ENCODE measurements around the gene CMTM4. TPM values are rescaled to one million over a fixed set of nuclear protein-coding genes. Genes with fewer than 3 reads are reported as not detected.

The CMTM4 gene
- total and polyA plus RNA-seq, 12 donors = 4.5 to 14.6 (median 11.7) TPM

GRCh38 chr16:66588981-66589713 is 107.4 kb downstream of the CMTM4 start:
- Histone ChIP-seq H3K9me3 (peaks cover 0 to 3% (median 0%) of the 10 kb centered on the region in 11 donors), H3K4me1 (peaks cover 0 to 50% (median 26%) of the 10 kb centered on the region in 9 donors), H3K27ac (no peak overlapping the region), H3K4me3 (no peak overlapping the region), H3K36me3 (no peaks in the 10 kb centered on the region), H3K27me3 (no peaks in the 10 kb centered on the region)
- WGBS, 2 donors = 95 to 98% methylated on average over 8 of the region's 8 CpGs
- TF ChIP-seq, protein P1, sequence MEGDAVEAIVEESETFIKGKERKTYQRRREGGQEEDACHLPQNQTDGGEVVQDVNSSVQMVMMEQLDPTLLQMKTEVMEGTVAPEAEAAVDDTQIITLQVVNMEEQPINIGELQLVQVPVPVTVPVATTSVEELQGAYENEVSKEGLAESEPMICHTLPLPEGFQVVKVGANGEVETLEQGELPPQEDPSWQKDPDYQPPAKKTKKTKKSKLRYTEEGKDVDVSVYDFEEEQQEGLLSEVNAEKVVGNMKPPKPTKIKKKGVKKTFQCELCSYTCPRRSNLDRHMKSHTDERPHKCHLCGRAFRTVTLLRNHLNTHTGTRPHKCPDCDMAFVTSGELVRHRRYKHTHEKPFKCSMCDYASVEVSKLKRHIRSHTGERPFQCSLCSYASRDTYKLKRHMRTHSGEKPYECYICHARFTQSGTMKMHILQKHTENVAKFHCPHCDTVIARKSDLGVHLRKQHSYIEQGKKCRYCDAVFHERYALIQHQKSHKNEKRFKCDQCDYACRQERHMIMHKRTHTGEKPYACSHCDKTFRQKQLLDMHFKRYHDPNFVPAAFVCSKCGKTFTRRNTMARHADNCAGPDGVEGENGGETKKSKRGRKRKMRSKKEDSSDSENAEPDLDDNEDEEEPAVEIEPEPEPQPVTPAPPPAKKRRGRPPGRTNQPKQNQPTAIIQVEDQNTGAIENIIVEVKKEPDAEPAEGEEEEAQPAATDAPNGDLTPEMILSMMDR (IDR thresholded peaks at IDR 0.05) = peak in 8 of 9 donors; percentile 15 to 71 (median 53)
- intact Hi-C loops (cut with DNase I) = no loop called here
- DNase-seq (peak; percentile 35 to 45), ATAC-seq (peak in 6 of 8 donors; percentile 69 to 87 (median 74))

GRCh38 chr16:66587881-66588600 is 108.5 kb downstream of the CMTM4 start:
- DNase-seq (no peak), ATAC-seq (no peak)
- TF ChIP-seq, protein P1 (IDR thresholded peaks at IDR 0.05) = no peak
- H3K4me1 ChIP-seq = peaks cover 0 to 50% (median 26%) of the 10 kb centered on the region in 9 donors
- peak overlapping the region in 6 of 10 donors; percentile 15 to 30 (median 26) for H3K4me3 ChIP-seq
- H3K27ac ChIP-seq = peak overlapping the region in 5 of 10 donors; percentile 16 to 64 (median 54)
- H3K9me3 ChIP-seq = no peaks in the 10 kb centered on the region
- H3K27me3 ChIP-seq = no peaks in the 10 kb centered on the region
- intact Hi-C loops (cut with DNase I) = no loop called here
- H3K36me3 ChIP-seq = no peaks in the 10 kb centered on the region
- WGBS, 2 donors = 68 to 70% methylated on average over 7 of the region's 7 CpGs

- DNase-seq (peak in 1 of 2 donors; percentile 30), ATAC-seq (peak in 5 of 8 donors; percentile 54 to 70 (median 64))
- whole genome bisulfite sequencing, 2 donors = 47 to 64% methylated on average over 10 of the region's 10 CpGs
- Histone ChIP-seq H3K27me3 (no peaks in the 10 kb centered on the region), H3K27ac (peak overlapping the region in 4 of 10 donors; percentile 22 to 64 (median 54)), H3K4me3 (no peak overlapping the region), H3K36me3 (no peaks in the 10 kb centered on the region), H3K4me1 (peaks cover 0 to 56% (median 26%) of the 10 kb centered on the region in 9 donors), H3K9me3 (no peaks in the 10 kb centered on the region)
- TF ChIP-seq, protein P1 (IDR thresholded peaks at IDR 0.05) = no peak
- intact Hi-C loops (cut with DNase I) = no loop called here
Measured at GRCh38 chr16:66585481-66586239, 110.9 kb downstream of the CMTM4 start.

Measured in heart right ventricle (tissue), 16 donors.